Measurements from ENCODE around the gene NFATC2. TPM values are rescaled to one million over a fixed set of nuclear protein-coding genes. Genes with fewer than 3 reads are reported as not detected.

NFATC2 gene
- polyA plus RNA-seq, 1 donor from 2014 or later, result not detected

- Histone ChIP-seq H3K4me3 (ENCODE audit: low read length) (no peak overlapping the region), H3K4me2 (ENCODE audit: low read length) (no peak overlapping the region), H3K9ac (ENCODE audit: low read length) (no peak overlapping the region), H3K9me3 (ENCODE audit: low read length) (no peaks in the 10 kb centered on the region), H3K27me3 (ENCODE audit: insufficient read depth, low read depth, low read length) (peaks cover 22% of the 10 kb centered on the region), H3K79me2 (replicated peaks; ENCODE audit: insufficient read depth, low read length) (no peaks in the 10 kb centered on the region), H3K27ac (ENCODE audit: low read length) (no peak overlapping the region), H4K20me1 (ENCODE audit: insufficient read depth) (no peaks in the 10 kb centered on the region), H3K9me2 (ENCODE audit: insufficient read depth, low read length) (no peaks in the 10 kb centered on the region), H2AFZ (ENCODE audit: low read depth, low read length) (no peak overlapping the region), H3K36me3 (ENCODE audit: insufficient read depth, low read length) (no peaks in the 10 kb centered on the region), H3F3A (ENCODE audit: insufficient read depth, low read length, poor library complexity, severe bottlenecking) (no peaks in the 10 kb centered on the region)
- no peak for TF ChIP-seq EZH2 (IDR thresholded peaks at IDR 0.05; ENCODE audit: borderline replicate concordance, insufficient read depth, low read length, poor library complexity, severe bottlenecking)
- TF ChIP-seq CTCF (IDR thresholded peaks at IDR 0.05; ENCODE audit: poor library complexity, severe bottlenecking), result no peak
- TF ChIP-seq TAF1 (IDR thresholded peaks at IDR 0.05; ENCODE audit: low read depth), result no peak
- TF ChIP-seq EP300 (conservative IDR thresholded peaks at IDR 0.05; ENCODE audit: poor library complexity, severe bottlenecking), result no peak
- TF ChIP-seq POLR2AphosphoS5 (IDR thresholded peaks at IDR 0.05), result no peak
- no peak for TF ChIP-seq RAD21 (conservative IDR thresholded peaks at IDR 0.05)
- TF ChIP-seq MXI1 (conservative IDR thresholded peaks at IDR 0.05; ENCODE audit: poor library complexity, severe bottlenecking), result no peak
- TF ChIP-seq SMC3 (conservative IDR thresholded peaks at IDR 0.05; ENCODE audit: poor library complexity), result no peak
- TF ChIP-seq REST (IDR thresholded peaks at IDR 0.05; ENCODE audit: borderline replicate concordance), result no peak
Observed at GRCh38 chr20:51566594-51566993, 24.1 kb upstream of the NFATC2 start.

- Histone ChIP-seq H3K4me3 (ENCODE audit: low read length) (no peak overlapping the region), H3K9ac (ENCODE audit: low read length) (no peak overlapping the region)
Observed at GRCh38 chr20:51565298-51566144, 23.0 kb upstream of the NFATC2 start.

More at GRCh38 chr20:51565298-51566144, 23.0 kb upstream of the NFATC2 start:
- Histone ChIP-seq H3K27me3 (ENCODE audit: insufficient read depth, low read depth, low read length) (peaks cover 33% of the 10 kb centered on the region), H3K27ac (ENCODE audit: low read length) (no peak overlapping the region), H3K36me3 (ENCODE audit: insufficient read depth, low read length) (no peaks in the 10 kb centered on the region), H3F3A (ENCODE audit: insufficient read depth, low read length, poor library complexity, severe bottlenecking) (no peaks in the 10 kb centered on the region), H3K9me3 (ENCODE audit: low read length) (no peaks in the 10 kb centered on the region), H4K20me1 (ENCODE audit: insufficient read depth) (no peaks in the 10 kb centered on the region), H3K4me2 (ENCODE audit: low read length) (no peak overlapping the region), H3K79me2 (replicated peaks; ENCODE audit: insufficient read depth, low read length) (no peaks in the 10 kb centered on the region), H3K9me2 (ENCODE audit: insufficient read depth, low read length) (no peaks in the 10 kb centered on the region), H2AFZ (ENCODE audit: low read depth, low read length) (no peak overlapping the region)
- no peak for TF ChIP-seq RAD21 (conservative IDR thresholded peaks at IDR 0.05)
- TF ChIP-seq TAF1 (IDR thresholded peaks at IDR 0.05; ENCODE audit: low read depth), result no peak
- TF ChIP-seq CTCF (IDR thresholded peaks at IDR 0.05; ENCODE audit: poor library complexity, severe bottlenecking), result no peak
- TF ChIP-seq SMC3 (conservative IDR thresholded peaks at IDR 0.05; ENCODE audit: poor library complexity), result no peak
- no peak for TF ChIP-seq REST (IDR thresholded peaks at IDR 0.05; ENCODE audit: borderline replicate concordance)
- no peak for TF ChIP-seq EP300 (conservative IDR thresholded peaks at IDR 0.05; ENCODE audit: poor library complexity, severe bottlenecking)
- no peak for TF ChIP-seq MXI1 (conservative IDR thresholded peaks at IDR 0.05; ENCODE audit: poor library complexity, severe bottlenecking)
- no peak for TF ChIP-seq EZH2 (IDR thresholded peaks at IDR 0.05; ENCODE audit: borderline replicate concordance, insufficient read depth, low read length, poor library complexity, severe bottlenecking)
- TF ChIP-seq POLR2AphosphoS5 (IDR thresholded peaks at IDR 0.05), result no peak
